Stimulated activated CD8-positive, alpha-beta memory T cell treated with anti-CD3 and anti-CD28 coated beads, Interleukin-4, amount 100 ng/mL, for 24 hours (primary cell): ENCODE results near the gene DPH5.
"Not testable (repeated sequence)": the region's sequence is repeated elsewhere in the genome, so short reads cannot be mapped to it uniquely, and the experiment has no call there.

ENCODE experiments used
- DNase-seq: peaks from one replicate; pipeline ENCODE4 v3.0.0-alpha.2; 2020; ENCODE audit warnings: low read depth

The DPH5 gene

DNA sequence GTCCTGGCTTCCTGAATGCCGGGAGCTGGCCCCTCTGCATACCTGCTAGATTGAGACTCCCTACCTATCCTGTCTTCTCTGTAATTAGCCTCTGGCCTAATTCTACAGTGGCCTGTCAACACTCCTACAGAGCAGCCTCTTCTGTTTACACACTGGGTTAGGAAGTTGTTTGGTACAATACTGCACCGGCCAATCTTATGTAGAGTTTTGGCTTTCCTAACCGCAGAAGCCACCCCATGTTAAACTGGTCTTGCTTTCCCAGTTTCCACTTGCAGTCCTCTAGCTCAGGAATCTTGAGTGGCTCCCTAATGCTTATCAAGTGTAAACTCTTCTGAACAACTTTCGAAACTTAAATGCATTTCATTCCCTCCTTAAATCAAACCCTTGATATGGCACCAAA lies 42.8 kb downstream of the DPH5 start:
- no peak for DNase-seq

- no peak for DNase-seq
Observed at GRCh38 chr1:100979631-100980030, 46.0 kb downstream of the DPH5 start.

DNA sequence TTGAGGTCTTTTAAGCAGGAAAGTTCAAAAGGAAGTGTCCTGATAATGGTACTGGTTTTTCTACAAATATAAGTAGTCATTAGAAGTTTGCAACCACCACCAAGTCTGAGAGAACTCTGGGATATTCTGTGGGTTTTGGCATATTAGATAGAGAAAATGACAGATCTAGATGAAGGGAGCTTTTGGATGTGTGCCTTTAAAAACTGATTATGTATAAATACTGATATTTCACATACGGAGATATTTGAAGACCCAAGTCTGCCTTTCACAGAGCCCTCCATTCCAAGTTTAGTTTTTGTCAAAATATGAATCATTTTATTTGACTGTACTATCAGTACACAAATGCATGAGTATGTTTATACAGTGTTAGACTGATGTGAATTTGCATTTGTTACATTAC lies 48.6 kb downstream of the DPH5 start:
- DNase-seq, result no peak

GRCh38 chr1:100972185-100972584 lies 53.4 kb downstream of the DPH5 start:
- DNase-seq, result no peak

DNA sequence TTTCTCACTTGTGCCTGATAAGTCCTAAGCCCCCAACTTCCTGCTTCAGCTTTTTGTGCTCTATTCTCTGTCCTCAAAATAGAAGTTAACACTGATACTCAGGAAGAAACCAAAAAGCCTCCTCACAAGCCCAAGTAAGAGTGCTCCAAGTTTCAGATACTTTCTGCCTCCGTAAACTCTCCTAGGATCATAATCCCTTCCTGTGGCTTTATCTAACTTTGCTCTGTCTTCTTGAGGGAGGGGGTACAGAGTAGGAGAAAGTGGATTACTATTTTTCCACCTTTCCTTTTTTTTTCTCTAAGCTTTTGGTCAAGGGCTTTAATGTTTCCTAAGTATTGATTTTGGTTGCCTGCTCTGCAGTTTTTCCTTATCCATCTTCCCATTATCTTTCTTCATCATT lies 54.6 kb downstream of the DPH5 start:
- no peak for DNase-seq

DNA sequence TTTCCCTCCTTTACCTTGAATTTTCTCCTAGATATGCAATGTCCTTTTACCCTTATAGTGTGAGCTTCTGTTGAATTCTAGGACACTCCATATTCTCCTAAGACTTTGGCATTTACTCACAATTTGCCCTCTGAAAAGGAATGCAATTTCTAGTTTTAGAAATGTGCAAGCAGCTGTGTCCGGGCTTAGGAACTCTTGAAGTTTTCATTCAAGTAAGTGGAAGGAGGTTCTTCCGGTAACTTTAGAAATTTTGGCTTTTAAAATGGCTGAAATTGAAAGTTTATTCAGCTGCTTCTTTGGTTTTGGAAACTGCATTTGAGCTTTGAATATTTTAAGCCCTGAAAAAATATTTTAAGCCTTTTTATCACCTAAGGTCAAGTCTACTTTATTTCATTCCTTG lies 56.3 kb downstream of the DPH5 start:
- no peak for DNase-seq

DNA sequence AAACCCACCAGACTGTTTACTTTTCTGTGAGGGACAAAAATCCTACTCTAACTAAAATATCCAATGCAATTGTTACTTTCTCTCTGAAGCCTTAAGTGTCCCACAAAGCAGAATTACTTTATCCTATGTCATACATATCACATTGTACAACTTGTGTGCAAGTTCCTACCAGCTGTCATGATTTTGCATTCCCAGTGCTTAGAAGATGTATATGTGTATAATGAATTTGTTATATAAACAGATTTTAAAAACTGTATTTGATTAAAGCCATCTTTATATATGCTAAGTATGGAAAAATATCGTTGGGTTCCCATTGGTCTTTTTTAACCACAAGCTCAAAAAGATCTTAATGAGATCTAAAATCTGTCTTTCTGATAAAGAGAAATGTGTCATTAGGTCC lies 57.0 kb downstream of the DPH5 start:
- no peak for DNase-seq

- DNase-seq, result no peak
Observed at GRCh38 chr1:100960098-100960497, 65.5 kb downstream of the DPH5 start.

GRCh38 chr1:100959502-100960060 lies 66.0 kb downstream of the DPH5 start:
- DNase-seq, result no peak

DNA sequence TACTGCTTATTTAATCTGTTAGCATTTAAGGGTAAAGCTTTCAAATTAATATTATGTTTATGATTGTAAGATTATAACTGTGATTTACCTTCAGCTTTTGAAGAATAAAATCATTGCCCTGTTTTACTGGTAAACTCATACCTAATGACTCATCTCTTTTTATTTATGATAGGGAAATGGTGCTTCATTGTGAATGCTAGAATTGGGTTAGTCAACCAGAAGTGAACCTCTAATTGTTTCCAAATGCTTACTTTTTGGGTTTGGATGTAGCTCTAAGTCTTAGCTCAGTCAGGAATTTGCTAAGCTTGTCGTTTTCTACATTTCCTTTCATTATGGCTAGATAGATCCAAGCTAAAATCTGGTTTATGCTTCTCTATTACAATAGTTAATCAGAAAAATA lies 70.3 kb downstream of the DPH5 start:
- DNase-seq, result no peak

DNA sequence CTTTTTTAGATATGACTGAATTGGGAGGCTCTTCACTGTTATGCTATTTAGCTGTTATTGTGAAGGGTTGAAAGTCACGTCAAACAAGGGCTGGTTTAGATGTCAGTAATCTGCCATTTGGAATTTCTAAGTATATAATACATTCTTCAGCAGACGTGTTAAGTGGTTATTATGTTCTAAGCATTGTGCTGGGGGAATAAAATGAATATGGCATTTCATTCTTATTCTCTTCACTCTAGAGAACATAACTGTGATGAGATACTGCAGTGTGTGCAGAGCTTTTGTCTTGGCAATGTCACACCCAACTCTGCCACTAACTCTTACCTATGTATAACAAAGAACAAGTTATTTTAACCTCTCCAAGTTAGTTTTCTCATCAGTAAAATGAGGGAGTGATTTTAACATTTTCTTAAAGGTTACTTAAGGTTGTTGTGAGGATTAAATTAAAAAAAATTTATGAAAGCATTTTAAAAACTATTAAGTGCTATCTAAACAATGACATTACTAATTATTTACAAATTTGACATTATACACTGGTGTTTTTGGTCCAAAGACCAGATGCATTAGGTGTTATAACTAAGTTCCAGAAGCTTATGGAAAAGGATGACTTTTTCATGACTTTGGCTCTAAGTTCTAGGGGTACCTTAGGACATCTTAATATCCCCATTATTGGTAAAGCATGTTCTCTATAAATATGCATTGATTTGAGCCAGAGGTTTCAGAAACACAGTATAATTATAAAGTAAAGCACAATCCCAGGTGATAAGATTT lies 71.4 kb downstream of the DPH5 start:
- DNase-seq, result no peak

DNA sequence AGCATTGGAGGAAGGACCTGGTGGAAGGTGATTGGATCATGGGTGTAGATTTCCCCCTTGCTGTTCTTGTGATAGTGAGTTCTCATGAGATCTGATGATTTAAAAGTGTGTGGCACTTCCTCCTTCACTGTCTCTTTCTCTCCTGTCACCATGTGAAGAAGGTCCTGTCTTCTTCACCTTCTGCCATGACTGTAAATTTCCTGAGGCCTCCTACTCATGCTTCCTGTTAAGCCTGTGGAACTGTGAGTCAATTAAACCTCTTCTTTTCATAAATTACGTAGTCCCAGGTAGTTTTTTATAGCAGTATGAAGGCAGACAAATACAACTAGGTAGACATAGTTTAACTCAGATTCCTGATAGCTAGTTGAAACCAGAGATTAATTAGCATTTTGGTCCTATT lies 72.6 kb downstream of the DPH5 start:
- DNase-seq, result not testable (repeated sequence)

DNA sequence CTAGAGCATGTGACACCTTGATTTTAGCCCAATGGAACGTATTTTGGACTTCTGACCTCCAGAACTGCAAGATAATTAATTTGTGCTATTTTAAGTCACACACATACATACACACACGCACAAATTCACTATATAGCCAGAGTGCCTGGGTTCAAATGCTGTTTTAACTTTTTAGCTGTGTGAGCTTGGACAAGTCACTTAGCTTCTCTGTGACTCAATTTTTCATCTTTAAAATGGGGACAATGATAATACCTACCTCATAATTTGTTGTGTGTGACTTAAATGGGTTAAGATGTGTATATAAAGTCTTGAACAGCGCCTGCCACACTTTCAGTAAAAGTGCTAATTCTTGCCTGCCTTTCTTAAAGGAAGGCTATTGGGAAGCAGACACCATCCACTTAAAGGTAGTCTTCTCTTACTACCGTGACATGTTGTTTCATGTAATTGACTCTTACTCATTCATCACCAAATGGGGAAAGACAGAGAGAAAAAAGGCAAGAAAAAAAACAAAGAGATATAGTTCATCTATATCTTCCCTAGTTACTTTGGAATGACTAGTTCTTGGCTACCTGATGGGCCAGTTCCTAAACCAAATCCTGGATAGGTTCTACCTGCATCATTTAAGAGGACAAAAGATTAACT lies 73.4 kb downstream of the DPH5 start:
- DNase-seq, result no peak

GRCh38 chr1:100950781-100951180 lies 74.8 kb downstream of the DPH5 start:
- DNase-seq, result no peak

DNA sequence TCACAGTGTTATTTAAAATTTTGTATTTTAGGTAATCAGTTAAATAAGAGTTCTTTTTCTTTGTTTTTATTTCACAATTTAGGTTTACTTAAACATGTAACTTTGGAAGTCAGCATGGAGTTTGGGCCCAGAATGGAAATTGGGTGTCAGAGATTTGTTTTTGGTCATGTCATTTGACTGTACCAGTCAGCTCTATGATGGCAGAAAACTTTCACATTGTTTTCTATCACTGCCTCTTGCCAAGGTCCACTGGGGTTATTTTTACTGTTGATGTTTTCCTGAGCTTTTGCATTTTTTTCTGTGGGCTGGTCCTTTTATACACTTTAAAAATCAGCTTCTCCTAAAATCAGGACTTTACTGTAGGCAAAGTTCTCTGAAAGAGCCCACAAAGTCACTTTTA lies 75.2 kb downstream of the DPH5 start:
- no peak for DNase-seq

DNA sequence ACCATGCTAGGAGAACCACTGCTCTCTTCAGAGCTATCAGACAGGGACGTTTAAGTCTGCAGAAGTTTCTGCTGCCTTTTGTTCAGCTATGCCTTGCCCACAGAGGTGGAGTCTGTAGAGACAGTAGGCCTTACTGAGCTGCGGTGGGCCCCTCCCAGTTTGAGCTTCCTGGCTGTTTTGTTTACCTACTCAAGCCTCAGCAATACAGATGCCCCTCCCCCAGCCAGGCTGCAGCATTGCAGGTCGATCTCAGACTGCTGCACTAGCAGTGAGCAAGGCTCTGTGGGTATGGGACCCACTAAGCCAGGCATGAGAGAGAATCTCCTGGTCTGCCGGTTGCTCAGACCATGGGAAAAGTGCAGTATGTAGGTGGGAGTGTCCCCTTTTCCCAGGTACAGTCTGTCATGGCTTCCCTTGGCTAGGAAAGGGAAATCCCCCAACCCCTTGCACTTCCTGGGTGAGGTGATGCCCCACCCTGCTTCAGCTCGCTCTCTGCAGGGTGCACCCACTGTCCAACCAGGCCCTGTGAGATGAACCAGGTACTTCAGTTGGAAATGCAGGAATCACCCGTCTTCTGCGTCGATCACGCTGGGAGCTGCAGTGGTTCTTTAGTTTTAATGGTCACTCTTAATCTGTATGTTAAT lies 75.9 kb downstream of the DPH5 start:
- DNase-seq, result not testable (repeated sequence)

DNA sequence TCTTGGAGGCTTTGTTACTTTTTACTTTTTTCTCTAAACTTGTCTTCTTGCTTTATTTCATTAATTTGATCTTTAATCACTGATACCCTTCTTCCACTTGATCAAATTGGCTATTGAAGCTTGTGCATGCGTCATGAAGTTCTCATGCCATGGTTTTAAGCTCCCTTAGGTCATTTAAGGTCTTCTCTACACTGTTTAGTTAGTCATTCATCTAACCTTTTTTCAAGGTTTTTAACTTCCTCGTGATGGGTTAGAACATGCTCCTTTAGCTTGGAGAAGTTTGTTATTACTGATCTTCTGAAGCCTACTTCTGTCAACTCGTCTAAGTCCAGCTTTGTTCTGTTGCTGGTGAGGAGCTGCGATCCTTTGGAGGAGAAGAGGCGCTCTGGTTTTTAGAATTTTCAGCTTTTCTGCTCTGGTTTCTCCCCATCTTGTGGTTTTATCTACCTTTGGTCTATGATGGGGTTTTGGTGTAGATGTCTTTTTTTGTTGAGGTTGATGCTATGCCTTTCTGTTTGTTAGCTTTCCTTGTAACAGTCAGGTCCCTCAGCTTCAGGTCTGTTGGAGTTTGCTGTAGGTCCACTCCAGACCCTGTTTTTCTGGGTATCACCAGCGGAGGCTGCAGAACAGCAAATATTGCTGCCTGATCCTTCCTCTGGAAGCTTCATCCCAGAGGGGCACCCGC lies 76.7 kb downstream of the DPH5 start:
- not testable (repeated sequence) for DNase-seq

DNA sequence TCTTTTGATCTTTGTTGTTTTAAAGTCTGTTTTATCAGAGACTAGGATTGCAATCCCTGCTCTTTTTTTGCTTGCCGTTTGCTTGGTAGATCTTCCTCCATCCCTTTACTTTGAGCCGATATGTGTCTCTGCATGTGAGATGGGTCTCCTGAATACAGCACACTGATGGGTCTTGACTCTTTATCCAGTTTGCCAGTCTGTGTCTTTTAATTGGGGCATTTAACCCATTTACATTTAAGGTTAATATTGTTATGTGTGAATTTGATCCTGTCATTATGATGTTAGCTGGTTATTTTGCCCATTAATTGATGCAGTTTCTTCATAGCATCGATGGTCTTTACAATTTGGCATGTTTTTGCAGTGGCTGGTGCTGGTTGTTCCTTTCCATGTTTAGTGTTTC lies 77.8 kb downstream of the DPH5 start:
- DNase-seq, result not testable (repeated sequence)

DNA sequence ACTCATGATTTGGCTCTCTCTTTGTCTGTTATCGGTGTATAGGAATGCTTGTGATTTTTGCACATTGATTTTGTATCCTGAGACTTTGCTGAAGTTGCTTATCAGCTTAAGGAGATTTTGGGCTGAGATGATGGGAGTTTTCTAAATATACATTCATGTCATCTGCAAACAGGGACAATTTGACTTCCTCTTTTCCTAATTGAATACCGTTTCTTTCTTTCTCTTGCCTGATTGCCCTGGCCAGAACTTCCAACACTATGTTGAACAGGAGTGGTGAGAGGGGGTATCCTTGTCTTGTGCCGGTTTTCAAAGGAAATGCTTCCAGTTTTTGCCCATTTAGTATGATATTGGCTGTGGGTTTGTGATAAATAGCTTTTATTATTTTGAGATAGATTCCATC lies 79.5 kb downstream of the DPH5 start:
- DNase-seq, result not testable (repeated sequence)

DNA sequence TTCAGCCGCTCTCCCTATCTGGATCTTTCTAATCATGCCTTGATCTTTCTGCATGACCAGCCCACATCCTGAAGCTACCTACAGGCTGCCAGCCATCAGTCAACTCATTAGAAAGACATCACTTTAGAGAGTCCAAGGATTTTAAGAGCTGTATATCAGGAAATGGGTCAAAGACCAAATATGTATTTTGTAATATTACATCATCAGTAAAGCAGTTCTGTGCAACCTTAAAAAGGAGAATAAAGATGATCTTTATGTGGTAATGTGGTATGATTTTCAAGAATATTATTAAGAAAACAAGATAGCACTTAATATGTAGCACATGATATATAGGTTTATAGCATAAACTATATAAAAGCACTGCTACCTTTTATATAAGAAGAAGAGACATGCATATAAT lies 82.1 kb downstream of the DPH5 start:
- DNase-seq, result no peak

- no peak for DNase-seq
Observed at GRCh38 chr1:100942304-100943046, 83.1 kb downstream of the DPH5 start.
